GM18498 (cell line): ENCODE data around the gene IGFBP4.

ENCODE experiments used
- ATAC-seq: cut with Tn5 transposase; IDR thresholded peaks from one replicate; pipeline ENCODE4 v1.9.1; 2021; ENCODE audit warnings: mild to moderate bottlenecking, moderate library complexity; ENCODE audit not compliant: unreplicated experiment

The IGFBP4 gene

GRCh38 chr17:40486522-40487370, 43.5 kb downstream of the IGFBP4 start:
- ATAC-seq = no peak

GRCh38 chr17:40487371-40488020, 44.2 kb downstream of the IGFBP4 start:
- no peak for ATAC-seq

GRCh38 chr17:40490289-40490853, 47.1 kb downstream of the IGFBP4 start:
- ATAC-seq = no peak

GRCh38 chr17:40490982-40491381, 47.7 kb downstream of the IGFBP4 start:
- no peak for ATAC-seq

GRCh38 chr17:40491486-40491885, 48.2 kb downstream of the IGFBP4 start:
- no peak for ATAC-seq

GRCh38 chr17:40493697-40494096, 50.4 kb downstream of the IGFBP4 start:
- ATAC-seq = no peak

- ATAC-seq = no peak
Observed at GRCh38 chr17:40495140-40495539, 51.9 kb downstream of the IGFBP4 start.

GRCh38 chr17:40496170-40496569, 52.9 kb downstream of the IGFBP4 start:
- no peak for ATAC-seq

- ATAC-seq = no peak
Observed at GRCh38 chr17:40496634-40497420, 53.6 kb downstream of the IGFBP4 start.

GRCh38 chr17:40497695-40498094, 54.4 kb downstream of the IGFBP4 start:
- no peak for ATAC-seq

- no peak for ATAC-seq
Observed at GRCh38 chr17:40498281-40499084, 55.2 kb downstream of the IGFBP4 start.

- ATAC-seq = no peak
Observed at GRCh38 chr17:40499551-40500189, 56.4 kb downstream of the IGFBP4 start.

GRCh38 chr17:40500190-40500589, 56.9 kb downstream of the IGFBP4 start:
- ATAC-seq = no peak

GRCh38 chr17:40500709-40501108, 57.5 kb downstream of the IGFBP4 start:
- no peak for ATAC-seq

GRCh38 chr17:40501499-40501911, 58.3 kb downstream of the IGFBP4 start, which contains the start of gene TNS4:
TNS4 (minus strand) TSS chr17:40501623; CDS start chr17:40496425, 5,198 bp downstream.
- no peak for ATAC-seq

- ATAC-seq = no peak
Observed at GRCh38 chr17:40502716-40503115, 59.5 kb downstream of the IGFBP4 start.

GRCh38 chr17:40503154-40503553, 59.9 kb downstream of the IGFBP4 start:
- no peak for ATAC-seq

- no peak for ATAC-seq
Observed at GRCh38 chr17:40506786-40507185, 63.5 kb downstream of the IGFBP4 start.
